GM12875 (cell line): ENCODE results near the gene PTGDS.

ENCODE experiments used
- H3K4me3 ChIP-seq: one replicate; pipeline ENCODE4 v1.5.1; 2011; ENCODE audit warnings: low read depth, low read length, control low read depth
- TF ChIP-seq, protein P1 (sequence below): IDR thresholded peaks from 2 replicates; pipeline ENCODE4 v1.5.1; 2011; ENCODE audit warnings: low read depth, mild to moderate bottlenecking, control low read depth, inconsistent platforms, low read length, moderate library complexity, borderline replicate concordance; ENCODE audit not compliant: insufficient read depth

The PTGDS gene

DNA sequence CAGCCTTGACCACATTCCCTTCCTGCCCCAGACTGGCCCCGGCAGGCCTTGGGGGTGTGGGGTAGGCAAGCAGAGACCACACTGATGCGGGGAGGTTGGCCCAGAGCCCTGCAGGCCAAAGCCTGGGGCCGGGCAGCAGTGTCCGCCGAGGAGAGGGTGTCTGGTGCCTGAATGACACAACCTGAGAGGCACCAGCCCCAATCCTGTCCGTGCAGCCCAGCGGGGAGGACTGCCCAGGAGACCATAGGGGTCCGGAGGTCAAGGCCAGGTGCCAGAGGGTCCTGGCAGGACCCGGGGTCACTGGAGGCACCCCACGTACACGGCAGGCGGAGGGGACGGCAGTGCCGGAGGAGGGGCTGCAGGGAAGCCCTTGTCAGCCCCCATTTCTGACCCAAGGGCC, 5.6 kb upstream of the PTGDS start:
- no peak overlapping the region for H3K4me3 ChIP-seq
- TF ChIP-seq, protein P1, sequence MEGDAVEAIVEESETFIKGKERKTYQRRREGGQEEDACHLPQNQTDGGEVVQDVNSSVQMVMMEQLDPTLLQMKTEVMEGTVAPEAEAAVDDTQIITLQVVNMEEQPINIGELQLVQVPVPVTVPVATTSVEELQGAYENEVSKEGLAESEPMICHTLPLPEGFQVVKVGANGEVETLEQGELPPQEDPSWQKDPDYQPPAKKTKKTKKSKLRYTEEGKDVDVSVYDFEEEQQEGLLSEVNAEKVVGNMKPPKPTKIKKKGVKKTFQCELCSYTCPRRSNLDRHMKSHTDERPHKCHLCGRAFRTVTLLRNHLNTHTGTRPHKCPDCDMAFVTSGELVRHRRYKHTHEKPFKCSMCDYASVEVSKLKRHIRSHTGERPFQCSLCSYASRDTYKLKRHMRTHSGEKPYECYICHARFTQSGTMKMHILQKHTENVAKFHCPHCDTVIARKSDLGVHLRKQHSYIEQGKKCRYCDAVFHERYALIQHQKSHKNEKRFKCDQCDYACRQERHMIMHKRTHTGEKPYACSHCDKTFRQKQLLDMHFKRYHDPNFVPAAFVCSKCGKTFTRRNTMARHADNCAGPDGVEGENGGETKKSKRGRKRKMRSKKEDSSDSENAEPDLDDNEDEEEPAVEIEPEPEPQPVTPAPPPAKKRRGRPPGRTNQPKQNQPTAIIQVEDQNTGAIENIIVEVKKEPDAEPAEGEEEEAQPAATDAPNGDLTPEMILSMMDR = no peak

DNA sequence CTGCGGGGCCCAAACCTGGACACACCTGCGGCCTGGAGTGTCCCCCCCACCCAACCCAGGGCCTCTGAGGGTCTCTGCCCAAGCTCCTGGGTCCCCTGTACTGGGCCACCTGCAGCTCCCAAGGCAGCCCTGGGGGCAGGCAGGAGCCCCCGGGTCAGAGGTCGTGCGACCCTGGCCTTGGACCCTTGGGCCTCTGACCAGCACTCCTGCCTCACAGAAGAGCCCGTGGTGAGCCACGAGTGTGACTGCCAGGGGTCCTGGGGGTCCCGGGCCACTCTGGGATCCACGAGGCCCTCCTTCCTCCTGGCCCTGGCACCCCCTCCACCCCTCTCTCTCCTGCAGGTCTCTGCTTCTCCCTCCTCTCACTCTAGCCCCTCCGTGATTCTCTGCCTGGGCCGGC, 5.0 kb upstream of the PTGDS start:
- TF ChIP-seq, protein P1 = no peak
- no peak overlapping the region for H3K4me3 ChIP-seq

DNA sequence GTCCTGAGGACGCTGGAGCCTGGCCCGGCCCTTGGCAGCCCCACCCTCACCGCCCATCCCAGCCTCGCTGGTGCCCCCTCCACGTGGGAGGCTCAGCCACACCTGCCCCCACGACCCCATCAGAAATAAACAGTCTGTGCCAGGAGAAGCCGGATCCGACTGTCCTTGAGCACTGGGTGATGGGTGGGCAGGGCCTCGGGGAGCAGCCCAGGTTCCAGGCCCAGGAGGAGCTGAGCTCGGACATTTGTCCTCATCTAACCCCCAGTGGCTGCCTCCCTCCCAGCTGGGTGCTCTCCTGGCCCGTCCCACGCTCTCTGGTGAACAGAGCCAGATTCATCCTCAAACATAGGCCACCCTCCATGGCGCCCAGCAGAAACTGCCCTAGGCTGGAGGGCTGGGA, 4.6 kb upstream of the PTGDS start:
- H3K4me3 ChIP-seq = no peak overlapping the region
- TF ChIP-seq, protein P1 = no peak

DNA sequence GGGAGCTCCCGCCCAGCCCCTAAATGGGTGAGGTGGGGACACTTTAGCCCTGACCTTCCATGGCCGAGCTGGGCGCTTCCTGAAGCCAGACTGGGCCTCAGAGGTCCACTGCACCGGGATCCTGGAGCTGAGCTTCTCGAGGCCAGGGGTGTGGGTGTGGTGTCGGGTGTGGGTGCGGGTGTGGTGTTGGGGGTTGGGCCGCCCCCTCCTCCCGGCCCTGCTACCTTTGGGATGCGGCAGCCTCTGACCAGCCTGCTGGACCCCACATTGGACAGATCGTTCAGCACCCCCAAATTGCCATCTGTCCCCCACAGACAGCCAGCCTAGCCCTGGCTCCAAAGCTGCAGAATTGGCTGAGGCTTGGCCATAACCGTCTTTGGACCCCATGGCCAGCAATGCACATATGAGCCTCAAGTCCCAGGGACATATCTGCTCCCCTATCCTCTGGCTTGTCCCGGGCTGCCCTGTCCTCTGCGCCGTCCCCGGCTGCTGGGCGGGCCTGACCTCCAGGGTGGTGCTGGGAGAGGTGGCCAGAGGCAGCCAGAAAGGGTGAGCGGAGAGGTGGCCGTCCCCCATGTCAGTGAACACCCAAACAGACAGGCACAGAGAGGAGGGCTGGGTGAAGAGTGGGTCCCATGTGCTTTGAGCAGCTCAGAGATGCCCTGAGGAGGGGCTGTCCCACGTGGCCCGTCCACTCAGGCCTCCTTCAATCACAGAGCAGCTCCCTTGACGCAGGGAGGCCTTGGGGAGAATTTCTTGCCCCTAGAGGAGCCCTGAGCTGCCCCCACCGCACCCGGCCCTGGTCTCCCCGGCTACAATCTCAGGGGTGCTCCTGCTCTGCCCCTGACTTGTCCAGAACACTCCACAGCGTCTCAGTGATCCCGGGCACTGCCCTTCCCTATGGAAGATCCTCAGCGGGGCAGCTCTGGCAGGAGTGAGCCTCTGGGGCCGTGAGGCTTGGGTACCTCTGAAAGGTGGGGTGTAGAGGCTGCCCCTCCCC, 3.4 kb upstream of the PTGDS start:
- no peak overlapping the region for H3K4me3 ChIP-seq
- TF ChIP-seq, protein P1 = no peak

DNA sequence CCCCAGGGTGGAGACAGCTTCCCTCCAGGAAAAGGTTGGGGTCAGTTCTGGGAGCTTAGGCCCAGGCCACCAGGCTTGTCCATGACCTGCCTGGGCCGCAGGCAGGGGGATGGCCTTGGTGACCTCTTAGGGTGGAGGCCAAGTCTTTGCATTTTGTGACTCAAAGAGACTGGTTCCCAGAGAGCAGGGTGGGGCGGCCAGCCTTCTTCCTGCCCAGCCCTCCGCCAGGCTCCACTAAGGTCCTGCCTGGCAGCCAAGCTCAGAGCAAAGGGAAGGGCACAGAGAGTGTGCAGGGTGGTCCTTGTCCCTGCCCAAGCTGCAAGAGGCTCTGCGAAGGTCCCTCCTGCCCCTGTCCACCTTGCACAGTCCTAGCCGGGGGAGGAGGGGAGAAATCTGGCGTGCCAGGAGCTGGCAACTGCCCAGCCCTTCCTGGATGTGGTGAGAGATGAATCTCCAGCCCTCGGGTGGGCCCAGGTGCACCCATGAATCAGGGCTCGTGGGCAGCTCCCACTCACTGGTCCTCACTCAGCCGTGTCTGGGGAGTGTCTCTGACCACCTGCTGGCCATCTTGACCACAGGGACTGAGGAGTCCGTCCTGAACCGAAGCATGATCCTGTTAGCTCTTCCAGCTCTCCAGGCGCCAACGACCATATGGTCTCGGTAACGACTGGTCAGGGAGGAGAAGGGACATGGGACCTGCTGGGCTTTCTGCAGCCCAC, 2.3 kb upstream of the PTGDS start:
- H3K4me3 ChIP-seq = no peak overlapping the region
- TF ChIP-seq, protein P1 = no peak

DNA sequence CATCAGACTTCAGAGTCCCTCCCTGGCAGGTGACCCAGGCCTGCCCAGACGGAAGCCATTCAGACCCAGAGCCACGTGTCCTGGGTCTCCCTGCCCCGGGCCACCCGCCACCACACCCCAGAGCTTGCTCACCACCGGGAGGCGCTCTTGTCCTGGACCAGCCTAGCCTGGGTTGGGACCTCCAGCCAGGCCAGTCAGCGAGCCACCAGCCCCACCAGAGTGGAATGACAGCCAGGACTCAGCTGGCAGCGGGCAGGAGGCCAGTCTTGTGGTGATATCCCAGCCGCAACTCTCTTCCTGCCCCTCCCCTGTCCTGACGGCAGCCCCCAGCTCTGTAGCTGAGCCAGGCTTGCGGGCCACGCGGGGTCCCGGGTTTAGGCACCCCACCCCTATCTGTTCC, 1.7 kb upstream of the PTGDS start:
- TF ChIP-seq, protein P1 = peak; percentile 39; the same call in 1 of the 2 replicates
- H3K4me3 ChIP-seq = no peak overlapping the region
